Esophagus muscularis mucosa (tissue), 3 donors: ENCODE results near the gene WFIKKN1.

Experiments used
- CTCF ChIP-seq, 3 experiments: fragments of 200-600 bp in 2 of 3; fragments of 450-650 bp in 1 of 3; sonication (generic) in 2 of 3; IDR thresholded peaks; one replicate each; pipeline ENCODE4 v1.5.1; 2017 to 2019; ENCODE audit warnings: antibody characterized with exemption in 3 of 3, mild to moderate bottlenecking in 2 of 3, moderate library complexity in 1 of 3
- POLR2A ChIP-seq: fragments of 450-650 bp; IDR thresholded peaks from one replicate; pipeline ENCODE4 v1.6.1; 2017; ENCODE audit warnings: antibody characterized with exemption, moderate library complexity, mild to moderate bottlenecking, low read depth

- TF ChIP-seq CTCF (IDR thresholded peaks at IDR 0.05) (no peak), POLR2A (no peak)
Observed at GRCh38 chr16:640614-641013, 9.8 kb downstream of the WFIKKN1 start.
